CD14-positive monocyte (primary cell): ENCODE results near the gene AAR2. TPM values are rescaled to one million over a fixed set of nuclear protein-coding genes. Genes with fewer than 3 reads are reported as not detected.

Experiments used
- DNase-seq, 3 donors: peaks; one replicate each; pipeline ENCODE4 v3.0.0-alpha.2; 2011 to 2022
- H2AFZ ChIP-seq: 2 replicates; pipeline ENCODE4 v1.6.0; 2012; ENCODE audit warnings: mild to moderate bottlenecking, low read depth, low read length, inconsistent platforms; ENCODE audit not compliant: insufficient read depth, poor library complexity, severe bottlenecking
- H3K27ac ChIP-seq, 2 donors: 1 replicate in 1 of 2; 2 replicates in 1 of 2; pipeline ENCODE4 v1.5.1; 2012 to 2013; ENCODE audit warnings: low read length in 2 of 2, control low read depth in 1 of 2, inconsistent platforms in 1 of 2, low read depth in 1 of 2, mild to moderate bottlenecking in 1 of 2
- H3K27me3 ChIP-seq, 2 donors: one replicate each; pipeline versions ENCODE4 v1.6.0 to v1.6.1; 2011 to 2013; ENCODE audit warnings: low read length in 2 of 2; ENCODE audit not compliant: control insufficient read depth in 2 of 2, insufficient read depth in 2 of 2
- H3K36me3 ChIP-seq, 2 donors: replicated peaks in 1 of 2; 1 replicate in 1 of 2; 2 replicates in 1 of 2; pipeline versions ENCODE4 v1.5.1 to v1.6.1; 2012 to 2013; ENCODE audit warnings: low read length in 2 of 2, control low read depth in 1 of 2, inconsistent platforms in 1 of 2, mild to moderate bottlenecking in 1 of 2; ENCODE audit not compliant: insufficient read depth in 2 of 2, control insufficient read depth in 1 of 2
- H3K4me1 ChIP-seq, 2 donors: 1 replicate in 1 of 2; 2 replicates in 1 of 2; pipeline versions ENCODE4 v1.5.1 to v1.6.1; 2012 to 2013; ENCODE audit warnings: low read length in 2 of 2, control low read depth in 1 of 2, inconsistent platforms in 1 of 2, mild to moderate bottlenecking in 1 of 2, moderate library complexity in 1 of 2; ENCODE audit not compliant: insufficient read depth in 2 of 2, control insufficient read depth in 1 of 2
- H3K4me2 ChIP-seq: replicated peaks from 2 replicates; pipeline ENCODE3; 2012; ENCODE audit warnings: low read length, moderate library complexity, mild to moderate bottlenecking; ENCODE audit not compliant: poor library complexity, severe bottlenecking; ENCODE audit errors: extremely low read depth
- H3K4me3 ChIP-seq, 3 experiments: fragments of 200-600 bp in 1 of 3; sonication (generic) in 1 of 3; replicated peaks in 1 of 3; 1 replicate in 2 of 3; 2 replicates in 1 of 3; pipeline ENCODE4 v1.5.1; 2011 to 2013; ENCODE audit warnings: low read length in 3 of 3, mild to moderate bottlenecking in 3 of 3, control low read depth in 2 of 3, low read depth in 2 of 3, inconsistent platforms in 1 of 3, moderate library complexity in 1 of 3
- H3K79me2 ChIP-seq: 2 replicates; pipeline ENCODE4 v1.6.0; 2012; ENCODE audit warnings: mild to moderate bottlenecking, control low read depth, inconsistent platforms, low read length, moderate library complexity; ENCODE audit not compliant: insufficient read depth
- H3K9ac ChIP-seq: 2 replicates; pipeline ENCODE4 v1.6.0; 2017; ENCODE audit warnings: low read length, mild to moderate bottlenecking; ENCODE audit not compliant: insufficient read depth, poor library complexity, severe bottlenecking
- H3K9me3 ChIP-seq, 2 donors: replicated peaks in 1 of 2; 1 replicate in 1 of 2; 2 replicates in 1 of 2; pipeline versions ENCODE4 v1.5.1 to v1.6.1; 2012 to 2013; ENCODE audit warnings: low read length in 2 of 2, control low read depth in 1 of 2; ENCODE audit not compliant: control insufficient read depth in 1 of 2, insufficient read depth in 1 of 2
- H4K20me1 ChIP-seq: 2 replicates; pipeline ENCODE4 v1.6.0; 2012; ENCODE audit warnings: mild to moderate bottlenecking, low read length, control low read depth, moderate library complexity; ENCODE audit not compliant: insufficient read depth
- H3K27ac Mint-ChIP-seq, 7 donors: one replicate each; pipeline ENCODE4 v1.8.0; 2020; ENCODE audit warnings: mild to moderate bottlenecking in 7 of 7, mixed read lengths in 7 of 7, moderate library complexity in 6 of 7, inconsistent platforms in 2 of 7
- H3K27me3 Mint-ChIP-seq, 3 donors: one replicate each; pipeline ENCODE4 v1.8.0; 2021 to 2022; ENCODE audit warnings: low read depth in 3 of 3, mild to moderate bottlenecking in 3 of 3, mixed read lengths in 3 of 3, moderate library complexity in 3 of 3, inconsistent platforms in 1 of 3
- H3K36me3 Mint-ChIP-seq, 2 donors: one replicate each; pipeline ENCODE4 v1.8.0; 2020; ENCODE audit warnings: mixed read lengths in 2 of 2, inconsistent platforms in 1 of 2, mild to moderate bottlenecking in 1 of 2
- H3K4me1 Mint-ChIP-seq: one replicate; pipeline ENCODE4 v1.8.0; 2020; ENCODE audit warnings: mild to moderate bottlenecking, mixed read lengths
- H3K4me3 Mint-ChIP-seq, 2 donors: one replicate each; pipeline ENCODE4 v1.8.0; 2020; ENCODE audit warnings: mild to moderate bottlenecking in 2 of 2, mixed read lengths in 2 of 2, moderate library complexity in 1 of 2
- H3K9me3 Mint-ChIP-seq, 7 donors: one replicate each; pipeline ENCODE4 v1.8.0; 2020 to 2022; ENCODE audit warnings: mixed read lengths in 7 of 7, mild to moderate bottlenecking in 6 of 7, moderate library complexity in 6 of 7, inconsistent platforms in 2 of 7
- CTCF ChIP-seq: fragments of 200-600 bp; IDR thresholded peaks from one replicate; pipeline ENCODE4 v1.8.0; 2022; ENCODE audit warnings: antibody characterized with exemption, mild to moderate bottlenecking
- WGBS: methylation state at CpG from one replicate; pipeline ENCODE4 v1.1.5; 2013; ENCODE audit warnings: missing lambda C conversion rate; ENCODE audit not compliant: insufficient coverage; 5-methylcytosine and 5-hydroxymethylcytosine counted together
- intact Hi-C, 2 donors: fragments of 100-400 bp; cut with micrococcal nuclease; formaldehyde crosslinking; loops; one replicate each; pipeline versions ENCODE4 v1.15.0 to v1.15.1; 2023
- polyA plus RNA-seq, 3 donors: library from polyadenylated mRNA; depleted of rRNA in 1 of 3; unstranded in 2 of 3; stranded (reverse) in 1 of 3; fragments of 300-500 nt in 2 of 3; fragments of >200 nt in 1 of 3; fragmentation: Illumina TruSeq in 2 of 3; gene quantifications; 1 replicate in 2 of 3; 2 replicates in 1 of 3; pipeline ENCODE4 v1.2.3, GENCODE V29; 2012 to 2021

Gene AAR2
- polyA plus RNA-seq, 3 donors = 9.1 to 48.8 (median 45.2) TPM

- WGBS = 93% methylated on average over 10 of the region's 21 CpGs
- no peak overlapping the region for H3K9ac ChIP-seq
- H3K4me3 Mint-ChIP-seq = no peak overlapping the region
- peak overlapping the region in 1 of 7 donors; percentile 18 for H3K27ac Mint-ChIP-seq
- no peak overlapping the region for H2AFZ ChIP-seq
- no peak for TF ChIP-seq CTCF
- no peaks in the 10 kb centered on the region for H3K27me3 ChIP-seq
- H3K4me2 ChIP-seq = no peak overlapping the region
- no peaks in the 10 kb centered on the region for H3K4me1 Mint-ChIP-seq
- H3K9me3 Mint-ChIP-seq = peaks cover 0 to 3% (median 0%) of the 10 kb centered on the region in 7 donors
- H3K36me3 Mint-ChIP-seq = no peaks in the 10 kb centered on the region
- intact Hi-C loops = no loop called here
- no peaks in the 10 kb centered on the region for H4K20me1 ChIP-seq
- H3K4me3 ChIP-seq = no peak overlapping the region
- H3K9me3 ChIP-seq = no peaks in the 10 kb centered on the region
- H3K79me2 ChIP-seq = no peaks in the 10 kb centered on the region
- no peak for DNase-seq
- H3K27ac ChIP-seq = no peak overlapping the region
- peaks cover 4 to 13% (median 12%) of the 10 kb centered on the region in 3 donors for H3K27me3 Mint-ChIP-seq
- H3K4me1 ChIP-seq = no peaks in the 10 kb centered on the region
- H3K36me3 ChIP-seq = no peaks in the 10 kb centered on the region
Observed at GRCh38 chr20:36271639-36272546, 35.6 kb downstream of the AAR2 start.

DNA sequence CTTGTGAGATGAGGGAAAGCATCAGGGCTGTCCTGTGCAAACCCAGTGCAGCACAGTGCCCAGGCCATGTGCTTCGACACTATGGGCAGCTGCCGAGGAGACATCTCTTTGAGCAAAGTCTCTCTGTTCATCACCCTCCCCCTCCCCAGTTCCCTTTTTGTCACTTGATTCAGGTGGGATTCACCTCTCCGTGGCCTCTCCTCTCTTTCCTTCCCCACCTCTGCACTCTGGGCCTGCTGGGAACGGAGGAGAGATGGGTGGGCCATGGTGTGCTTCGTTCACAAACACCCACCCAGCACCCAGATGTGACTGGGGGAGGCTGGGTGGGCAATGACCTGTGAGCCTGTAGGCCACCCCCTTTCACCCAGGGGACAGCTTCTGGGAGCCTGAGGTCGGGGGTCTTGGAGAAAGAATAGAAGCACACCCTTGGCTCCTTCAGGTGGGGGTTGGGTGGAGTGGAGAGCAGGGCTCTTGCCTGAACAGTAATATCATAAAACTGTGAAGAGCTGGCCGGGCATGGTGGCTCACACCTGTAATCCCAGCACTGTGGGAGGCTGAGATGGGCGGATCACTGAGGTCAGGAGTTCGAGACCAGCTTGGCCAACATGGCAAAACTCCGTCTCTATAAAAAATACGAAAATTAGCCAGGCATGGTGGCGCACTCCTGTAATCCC is 36.4 kb downstream of the AAR2 start:
- DNase-seq = no peak
- WGBS = 94% methylated on average over 7 of the region's 12 CpGs
- no peaks in the 10 kb centered on the region for H3K9me3 ChIP-seq
- intact Hi-C loops = no loop called here
- Mint-ChIP-seq H3K27ac (no peak overlapping the region), H3K36me3 (no peaks in the 10 kb centered on the region), H3K27me3 (peaks cover 4 to 15% (median 12%) of the 10 kb centered on the region in 3 donors), H3K4me3 (no peak overlapping the region), H3K9me3 (peaks cover 0 to 3% (median 0%) of the 10 kb centered on the region in 7 donors), H3K4me1 (no peaks in the 10 kb centered on the region)
- TF ChIP-seq CTCF = no peak
- no peaks in the 10 kb centered on the region for H3K4me1 ChIP-seq
- H3K27me3 ChIP-seq = no peaks in the 10 kb centered on the region
- no peak overlapping the region for H2AFZ ChIP-seq
- no peak overlapping the region for H3K4me2 ChIP-seq
- H4K20me1 ChIP-seq = no peaks in the 10 kb centered on the region
- no peaks in the 10 kb centered on the region for H3K36me3 ChIP-seq
- H3K27ac ChIP-seq = no peak overlapping the region
- no peak overlapping the region for H3K4me3 ChIP-seq
- no peaks in the 10 kb centered on the region for H3K79me2 ChIP-seq
- no peak overlapping the region for H3K9ac ChIP-seq
